Subcutaneous adipose tissue (tissue), 4 donors: ENCODE measurements around the gene PACS2. TPM values are rescaled to one million over a fixed set of nuclear protein-coding genes. Genes with fewer than 3 reads are reported as not detected.

Experiments used
- total RNA-seq, 4 donors: library from RNA; depleted of rRNA; stranded (reverse); fragments of >200 nt; gene quantifications; one replicate each; pipeline ENCODE4 v1.1.0, GENCODE V29; 2016
- TF ChIP-seq, protein P1 (sequence below): fragments of 450-650 bp; IDR thresholded peaks from one replicate; pipeline ENCODE4 v1.5.1; 2016; ENCODE audit warnings: low read depth, mild to moderate bottlenecking, control low read depth, antibody characterized with exemption, moderate library complexity

The PACS2 gene
- total RNA-seq, 4 donors from 2014 or later = 37.2 to 124 (median 57.8) TPM

GRCh38 chr14:105440554-105440900 is 126.0 kb downstream of the PACS2 start:
- TF ChIP-seq, protein P1, sequence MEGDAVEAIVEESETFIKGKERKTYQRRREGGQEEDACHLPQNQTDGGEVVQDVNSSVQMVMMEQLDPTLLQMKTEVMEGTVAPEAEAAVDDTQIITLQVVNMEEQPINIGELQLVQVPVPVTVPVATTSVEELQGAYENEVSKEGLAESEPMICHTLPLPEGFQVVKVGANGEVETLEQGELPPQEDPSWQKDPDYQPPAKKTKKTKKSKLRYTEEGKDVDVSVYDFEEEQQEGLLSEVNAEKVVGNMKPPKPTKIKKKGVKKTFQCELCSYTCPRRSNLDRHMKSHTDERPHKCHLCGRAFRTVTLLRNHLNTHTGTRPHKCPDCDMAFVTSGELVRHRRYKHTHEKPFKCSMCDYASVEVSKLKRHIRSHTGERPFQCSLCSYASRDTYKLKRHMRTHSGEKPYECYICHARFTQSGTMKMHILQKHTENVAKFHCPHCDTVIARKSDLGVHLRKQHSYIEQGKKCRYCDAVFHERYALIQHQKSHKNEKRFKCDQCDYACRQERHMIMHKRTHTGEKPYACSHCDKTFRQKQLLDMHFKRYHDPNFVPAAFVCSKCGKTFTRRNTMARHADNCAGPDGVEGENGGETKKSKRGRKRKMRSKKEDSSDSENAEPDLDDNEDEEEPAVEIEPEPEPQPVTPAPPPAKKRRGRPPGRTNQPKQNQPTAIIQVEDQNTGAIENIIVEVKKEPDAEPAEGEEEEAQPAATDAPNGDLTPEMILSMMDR = no peak

DNA sequence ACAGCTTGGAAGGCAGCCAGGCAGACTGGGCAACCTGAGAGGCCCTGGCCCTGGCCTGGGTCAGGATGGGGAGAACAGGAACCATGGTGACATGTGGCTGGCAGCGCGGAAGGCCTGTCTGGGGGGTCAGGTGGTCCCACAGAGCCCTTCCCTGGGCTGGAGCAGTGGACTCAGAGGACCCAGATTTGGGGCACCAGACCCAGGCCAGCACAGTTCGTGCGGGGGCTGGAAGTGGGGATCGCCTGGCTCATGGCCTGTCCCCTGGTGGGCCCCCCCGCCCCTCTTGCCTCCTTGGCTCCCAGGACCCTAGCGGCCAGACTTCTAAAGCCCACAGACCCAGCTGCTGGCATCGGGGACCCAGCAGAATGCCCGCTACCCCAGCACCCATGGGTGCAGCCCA is 126.4 kb downstream of the PACS2 start:
- TF ChIP-seq, protein P1 = no peak

GRCh38 chr14:105442125-105442524 is 127.6 kb downstream of the PACS2 start:
- TF ChIP-seq, protein P1 = no peak

- TF ChIP-seq, protein P1 = no peak
These were observed 128.3 kb downstream of the PACS2 start for GRCh38 chr14:105442834-105443233.

DNA sequence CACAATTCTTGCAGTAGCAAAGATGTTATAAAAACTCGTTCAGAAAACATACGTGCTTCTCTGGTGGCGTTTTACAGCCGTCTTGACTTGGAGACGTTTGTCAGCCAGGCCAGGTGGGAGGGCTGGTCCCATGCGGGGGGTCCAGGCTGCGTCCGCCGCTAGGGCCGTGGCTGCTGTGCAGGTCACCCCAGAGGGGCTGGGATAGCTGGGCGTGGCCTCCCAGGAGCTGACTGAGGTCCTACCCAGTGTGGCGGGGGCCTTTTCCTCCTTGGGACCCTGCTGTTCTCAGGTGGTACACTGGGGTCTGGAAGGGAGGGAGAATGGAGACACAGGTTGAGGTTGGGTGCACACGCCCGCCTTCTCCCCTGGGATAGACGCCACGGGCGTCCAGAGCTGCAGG is 130.3 kb downstream of the PACS2 start:
- TF ChIP-seq, protein P1 = no peak

DNA sequence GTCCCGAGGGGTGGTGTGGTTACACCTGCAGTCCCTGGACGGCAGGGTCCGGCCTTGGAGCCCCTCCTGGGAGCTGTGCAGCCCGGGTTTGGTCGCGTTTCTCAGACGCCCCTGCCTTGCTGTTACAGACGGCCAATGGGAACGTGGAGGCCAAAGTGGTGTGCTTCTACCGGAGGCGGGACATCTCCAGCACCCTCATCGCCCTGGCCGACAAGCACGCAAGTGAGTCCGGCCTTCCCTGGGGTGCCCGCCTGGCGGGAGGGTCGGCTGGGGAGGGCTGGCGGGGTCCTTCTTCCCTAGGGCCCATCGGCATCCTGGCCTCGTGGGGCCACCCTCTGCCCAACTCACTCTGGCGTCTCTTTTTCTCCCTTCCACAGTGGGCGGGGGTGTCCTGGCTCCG is 130.7 kb downstream of the PACS2 start:
- TF ChIP-seq, protein P1 = no peak

- TF ChIP-seq, protein P1 = no peak
These were observed 131.6 kb downstream of the PACS2 start for GRCh38 chr14:105445901-105446845.
